Effector CD8-positive, alpha-beta T cell (primary cell): Measurements from ENCODE around the gene GOLGA7B.

ENCODE experiments used
- DNase-seq: peaks from one replicate; lab custom pipeline; 2025; lab: John Stamatoyannopoulos, UW

The GOLGA7B gene

GRCh38 chr10:97868134-97868685, 18.6 kb downstream of the GOLGA7B start:
- no peak for DNase-seq

- peak; percentile 66 for DNase-seq
These were observed 19.7 kb downstream of the GOLGA7B start for GRCh38 chr10:97869091-97870042.

GRCh38 chr10:97870990-97871389, 21.3 kb downstream of the GOLGA7B start:
- DNase-seq = no peak

GRCh38 chr10:97873569-97873968, 23.9 kb downstream of the GOLGA7B start:
- DNase-seq = no peak

- DNase-seq = no peak
These were observed 24.7 kb downstream of the GOLGA7B start for GRCh38 chr10:97874332-97874731.

- DNase-seq = no peak
These were observed 25.7 kb downstream of the GOLGA7B start for GRCh38 chr10:97875391-97875790.

GRCh38 chr10:97876402-97876801, 26.8 kb downstream of the GOLGA7B start:
- no peak for DNase-seq

- no peak for DNase-seq
These were observed 29.6 kb downstream of the GOLGA7B start for GRCh38 chr10:97879241-97879640.

GRCh38 chr10:97880109-97880508, 30.5 kb downstream of the GOLGA7B start:
- no peak for DNase-seq

- DNase-seq = no peak
These were observed 32.8 kb downstream of the GOLGA7B start for GRCh38 chr10:97882142-97883091.

GRCh38 chr10:97883092-97883485, 33.4 kb downstream of the GOLGA7B start:
- DNase-seq = no peak

GRCh38 chr10:97886286-97886685, 36.6 kb downstream of the GOLGA7B start:
- no peak for DNase-seq

GRCh38 chr10:97887399-97887798, 37.8 kb downstream of the GOLGA7B start:
- DNase-seq = no peak

- DNase-seq = no peak
These were observed 38.5 kb downstream of the GOLGA7B start for GRCh38 chr10:97888134-97888533.

GRCh38 chr10:97888641-97889262, 39.1 kb downstream of the GOLGA7B start:
- no peak for DNase-seq

GRCh38 chr10:97889461-97890265, 40.0 kb downstream of the GOLGA7B start:
- DNase-seq = no peak

- DNase-seq = no peak
These were observed 42.0 kb downstream of the GOLGA7B start for GRCh38 chr10:97891497-97892167.

- DNase-seq = no peak
These were observed 42.9 kb downstream of the GOLGA7B start for GRCh38 chr10:97892506-97892905.

GRCh38 chr10:97892939-97893338, 43.3 kb downstream of the GOLGA7B start:
- DNase-seq = no peak

- DNase-seq = no peak
These were observed 44.4 kb downstream of the GOLGA7B start for GRCh38 chr10:97894092-97894491.
